ENCODE results near the gene SGPP2. TPM values are rescaled to one million over a fixed set of nuclear protein-coding genes. Genes with fewer than 3 reads are reported as not detected.

Gene SGPP2
- total RNA-seq, 2 donors from 2014 or later: 4.5 to 5.1 TPM

DNA sequence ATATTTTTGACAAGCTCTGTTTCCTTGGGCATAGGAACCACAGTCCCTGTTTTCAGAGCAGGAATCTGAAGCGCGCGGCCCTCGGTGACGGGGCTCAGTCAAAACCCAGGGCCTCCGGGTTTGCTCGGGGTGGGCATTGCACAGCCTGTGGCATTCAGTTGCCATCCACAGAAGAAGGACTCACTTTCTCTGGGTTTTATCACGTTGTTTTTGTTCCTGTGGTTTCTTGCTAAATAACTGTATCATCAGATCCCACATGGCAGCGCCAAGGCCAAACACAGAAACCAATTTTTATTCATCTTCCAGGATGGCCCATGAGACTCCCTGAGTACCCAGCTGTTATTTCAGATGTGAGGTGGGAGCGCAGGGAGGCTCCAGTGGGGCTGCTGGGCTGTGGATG lies 35.6 kb downstream of the SGPP2 start:
- H3K9me3 ChIP-seq (ENCODE audit: control insufficient read depth, low read length, poor library complexity, severe bottlenecking): no peaks in the 10 kb centered on the region
- ATAC-seq (no peak), DNase-seq (no peak)
- H3K27ac Mint-ChIP-seq: no peak overlapping the region
- no peaks in the 10 kb centered on the region for H3K4me1 Mint-ChIP-seq
- H3K27me3 Mint-ChIP-seq: no peaks in the 10 kb centered on the region
- no peak overlapping the region for H3K4me3 Mint-ChIP-seq
- H3K36me3 Mint-ChIP-seq (ENCODE audit: low read depth): no peaks in the 10 kb centered on the region

GRCh38 chr2:222465746-222466145 lies 41.4 kb downstream of the SGPP2 start:
- Mint-ChIP-seq H3K27me3 (no peaks in the 10 kb centered on the region), H3K4me1 (no peaks in the 10 kb centered on the region), H3K27ac (no peak overlapping the region), H3K36me3 (ENCODE audit: low read depth) (peaks cover 2% of the 10 kb centered on the region), H3K4me3 (no peak overlapping the region)
- DNase-seq: no peak
- no peak for ATAC-seq
- H3K9me3 ChIP-seq (ENCODE audit: control insufficient read depth, low read length, poor library complexity, severe bottlenecking): no peaks in the 10 kb centered on the region

DNA sequence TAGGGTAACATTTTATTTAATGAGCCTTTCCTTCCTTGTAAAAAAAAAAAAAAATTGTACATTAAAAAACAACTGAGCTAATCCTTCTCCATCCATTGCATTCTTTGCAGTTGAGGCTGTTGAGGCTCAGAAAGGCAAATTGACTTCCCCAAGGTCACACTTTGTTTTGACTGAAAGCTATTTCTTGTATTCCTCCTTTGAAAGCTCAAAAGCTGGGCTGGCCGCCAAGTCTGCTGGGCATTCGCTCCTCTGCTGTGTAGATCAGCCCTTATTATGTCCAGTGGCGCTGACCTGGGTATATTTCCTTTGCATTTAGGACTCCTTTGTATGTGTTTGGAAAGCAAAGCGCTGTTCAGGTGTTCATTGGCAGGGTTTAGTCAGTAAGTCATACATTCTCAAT lies 44.0 kb downstream of the SGPP2 start:
- DNase-seq (no peak), ATAC-seq (no peak)
- Mint-ChIP-seq H3K4me3 (no peak overlapping the region), H3K4me1 (peaks cover 2% of the 10 kb centered on the region), H3K27me3 (no peaks in the 10 kb centered on the region), H3K27ac (no peak overlapping the region), H3K36me3 (ENCODE audit: low read depth) (peaks cover 2% of the 10 kb centered on the region)
- H3K9me3 ChIP-seq (ENCODE audit: control insufficient read depth, low read length, poor library complexity, severe bottlenecking): no peaks in the 10 kb centered on the region

- Mint-ChIP-seq H3K36me3 (ENCODE audit: low read depth) (peaks cover 2% of the 10 kb centered on the region), H3K27me3 (no peaks in the 10 kb centered on the region), H3K27ac (no peak overlapping the region), H3K4me1 (peaks cover 2% of the 10 kb centered on the region), H3K4me3 (no peak overlapping the region)
- DNase-seq (no peak), ATAC-seq (no peak)
- H3K9me3 ChIP-seq (ENCODE audit: control insufficient read depth, low read length, poor library complexity, severe bottlenecking): no peaks in the 10 kb centered on the region
These were observed 46.6 kb downstream of the SGPP2 start for GRCh38 chr2:222470802-222471468.

GRCh38 chr2:222477962-222478608 lies 53.7 kb downstream of the SGPP2 start:
- DNase-seq: no peak
- no peaks in the 10 kb centered on the region for H3K9me3 ChIP-seq (ENCODE audit: control insufficient read depth, low read length, poor library complexity, severe bottlenecking)
- H3K27me3 Mint-ChIP-seq: no peaks in the 10 kb centered on the region
- no peak overlapping the region for H3K4me3 Mint-ChIP-seq
- H3K27ac Mint-ChIP-seq: no peak overlapping the region
- ATAC-seq: no peak
- peaks cover 9% of the 10 kb centered on the region for H3K4me1 Mint-ChIP-seq
- peaks cover 2% of the 10 kb centered on the region for H3K36me3 Mint-ChIP-seq (ENCODE audit: low read depth)

GRCh38 chr2:222479859-222480258 lies 55.5 kb downstream of the SGPP2 start:
- Mint-ChIP-seq H3K27me3 (peaks cover 6% of the 10 kb centered on the region), H3K36me3 (ENCODE audit: low read depth) (no peaks in the 10 kb centered on the region), H3K27ac (peak overlapping the region; percentile 61), H3K4me1 (peaks cover 11% of the 10 kb centered on the region), H3K4me3 (peak overlapping the region; percentile 64)
- DNase-seq (no peak), ATAC-seq (no peak)
- no peaks in the 10 kb centered on the region for H3K9me3 ChIP-seq (ENCODE audit: control insufficient read depth, low read length, poor library complexity, severe bottlenecking)

GRCh38 chr2:222480497-222480896 lies 56.2 kb downstream of the SGPP2 start:
- peaks cover 11% of the 10 kb centered on the region for H3K4me1 Mint-ChIP-seq
- H3K9me3 ChIP-seq (ENCODE audit: control insufficient read depth, low read length, poor library complexity, severe bottlenecking): no peaks in the 10 kb centered on the region
- no peak for DNase-seq
- H3K4me3 Mint-ChIP-seq: peak overlapping the region; percentile 64
- peak overlapping the region; percentile 61 for H3K27ac Mint-ChIP-seq
- peaks cover 13% of the 10 kb centered on the region for H3K27me3 Mint-ChIP-seq
- no peaks in the 10 kb centered on the region for H3K36me3 Mint-ChIP-seq (ENCODE audit: low read depth)
- no peak for ATAC-seq

- H3K27ac Mint-ChIP-seq: no peak overlapping the region
- no peak overlapping the region for H3K4me3 Mint-ChIP-seq
- peaks cover 11% of the 10 kb centered on the region for H3K4me1 Mint-ChIP-seq
- peaks cover 16% of the 10 kb centered on the region for H3K27me3 Mint-ChIP-seq
- ATAC-seq (no peak), DNase-seq (no peak)
- no peaks in the 10 kb centered on the region for H3K9me3 ChIP-seq (ENCODE audit: control insufficient read depth, low read length, poor library complexity, severe bottlenecking)
- no peaks in the 10 kb centered on the region for H3K36me3 Mint-ChIP-seq (ENCODE audit: low read depth)
These were observed 57.6 kb downstream of the SGPP2 start for GRCh38 chr2:222481941-222482340.

DNA sequence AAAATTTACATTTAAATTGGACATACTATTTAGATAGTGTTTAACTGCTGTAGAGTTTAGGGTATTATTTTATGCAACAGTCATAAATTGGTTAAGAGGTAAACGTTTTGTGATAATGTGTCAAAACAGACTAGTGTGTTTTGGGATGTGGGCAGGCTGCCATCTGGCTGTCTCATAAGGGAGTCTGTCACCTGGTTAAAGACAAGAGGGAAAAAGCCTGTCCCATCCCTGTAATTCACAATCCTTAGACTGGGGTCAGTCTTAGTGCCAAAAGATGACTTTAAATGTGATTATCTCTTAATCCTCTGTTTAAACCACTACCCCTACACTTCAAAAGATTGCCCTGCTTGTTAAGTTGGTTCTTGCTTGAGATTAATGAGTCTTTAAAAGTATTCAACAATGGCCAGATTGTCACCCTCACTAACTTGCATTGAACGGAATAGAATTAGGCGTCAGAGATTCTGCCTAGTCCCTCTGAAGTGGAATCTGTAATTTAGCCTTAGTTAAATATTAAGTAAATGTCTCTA lies 59.2 kb downstream of the SGPP2 start:
- Mint-ChIP-seq H3K36me3 (ENCODE audit: low read depth) (no peaks in the 10 kb centered on the region), H3K4me1 (peaks cover 9% of the 10 kb centered on the region), H3K27me3 (peaks cover 16% of the 10 kb centered on the region), H3K4me3 (no peak overlapping the region), H3K27ac (no peak overlapping the region)
- no peaks in the 10 kb centered on the region for H3K9me3 ChIP-seq (ENCODE audit: control insufficient read depth, low read length, poor library complexity, severe bottlenecking)
- DNase-seq (no peak), ATAC-seq (no peak)

- Mint-ChIP-seq H3K27ac (no peak overlapping the region), H3K4me3 (no peak overlapping the region), H3K36me3 (ENCODE audit: low read depth) (no peaks in the 10 kb centered on the region), H3K4me1 (peaks cover 5% of the 10 kb centered on the region), H3K27me3 (peaks cover 16% of the 10 kb centered on the region)
- no peaks in the 10 kb centered on the region for H3K9me3 ChIP-seq (ENCODE audit: control insufficient read depth, low read length, poor library complexity, severe bottlenecking)
- no peak for DNase-seq
- no peak for ATAC-seq
These were observed 61.2 kb downstream of the SGPP2 start for GRCh38 chr2:222485367-222486211.

GRCh38 chr2:222490131-222490530 lies 65.8 kb downstream of the SGPP2 start:
- no peaks in the 10 kb centered on the region for H3K4me1 Mint-ChIP-seq
- H3K27me3 Mint-ChIP-seq: peaks cover 7% of the 10 kb centered on the region

GRCh38 chr2:222492683-222493082 lies 68.3 kb downstream of the SGPP2 start:
- no peaks in the 10 kb centered on the region for H3K4me1 Mint-ChIP-seq
- H3K27me3 Mint-ChIP-seq: no peaks in the 10 kb centered on the region
- no peaks in the 10 kb centered on the region for H3K36me3 Mint-ChIP-seq (ENCODE audit: low read depth)
- no peak for DNase-seq
- H3K27ac Mint-ChIP-seq: no peak overlapping the region
- no peak overlapping the region for H3K4me3 Mint-ChIP-seq
- no peaks in the 10 kb centered on the region for H3K9me3 ChIP-seq (ENCODE audit: control insufficient read depth, low read length, poor library complexity, severe bottlenecking)
- ATAC-seq: no peak

More at GRCh38 chr2:222490131-222490530, 65.8 kb downstream of the SGPP2 start:
- DNase-seq: no peak
- Mint-ChIP-seq H3K4me3 (no peak overlapping the region), H3K27ac (no peak overlapping the region), H3K36me3 (ENCODE audit: low read depth) (no peaks in the 10 kb centered on the region)
- ATAC-seq: no peak
- no peaks in the 10 kb centered on the region for H3K9me3 ChIP-seq (ENCODE audit: control insufficient read depth, low read length, poor library complexity, severe bottlenecking)

- H3K4me1 Mint-ChIP-seq: no peaks in the 10 kb centered on the region
- no peak overlapping the region for H3K27ac Mint-ChIP-seq
- ATAC-seq (no peak), DNase-seq (no peak)
- no peaks in the 10 kb centered on the region for H3K27me3 Mint-ChIP-seq
- H3K9me3 ChIP-seq (ENCODE audit: control insufficient read depth, low read length, poor library complexity, severe bottlenecking): no peaks in the 10 kb centered on the region
- no peak overlapping the region for H3K4me3 Mint-ChIP-seq
- no peaks in the 10 kb centered on the region for H3K36me3 Mint-ChIP-seq (ENCODE audit: low read depth)
These were observed 69.9 kb downstream of the SGPP2 start for GRCh38 chr2:222494104-222494739.

Data from T-helper 17 cell (primary cell).